CD4-positive, alpha-beta T cell (primary cell): ENCODE results near the gene HMCN2. TPM values are rescaled to one million over a fixed set of nuclear protein-coding genes. Genes with fewer than 3 reads are reported as not detected.

Experiments used
- ATAC-seq: fragments of 200-7000 bp; cut with Tn5 transposase; one replicate; pipeline ENCODE4 v1.10.0; 2022; ENCODE audit warnings: mild to moderate bottlenecking; ENCODE audit not compliant: poor library complexity
- CTCF ChIA-PET: fragments of 350-600 bp; sonication (Branson Sonifier 250); formaldehyde crosslinking; loops from one replicate; lab custom pipeline; 2021; ENCODE audit warnings: antibody characterized with exemption, inconsistent platforms; lab: Charles Lee
- POLR2A ChIA-PET: fragments of 350-600 bp; sonication (Branson Sonifier 250); formaldehyde crosslinking; loops from one replicate; lab custom pipeline; 2021; ENCODE audit warnings: antibody characterized with exemption, inconsistent platforms; lab: Charles Lee
- DNase-seq, 14 experiments: peaks; one replicate each; pipeline ENCODE4 v3.0.0-alpha.2; 2013 to 2020; ENCODE audit warnings: mixed read lengths in 2 of 14
- H3K27ac ChIP-seq, 2 donors: one replicate each; pipeline versions ENCODE4 v1.5.1 to v1.7.0; 2013; ENCODE audit warnings: low read length in 2 of 2, low read depth in 1 of 2, mild to moderate bottlenecking in 1 of 2
- H3K27me3 ChIP-seq, 2 experiments: 1 replicate in 1 of 2; 2 replicates in 1 of 2; pipeline versions ENCODE4 v1.6.1 to v1.7.0; 2013; ENCODE audit warnings: low read length in 2 of 2, control low read depth in 1 of 2, mild to moderate bottlenecking in 1 of 2, moderate library complexity in 1 of 2; ENCODE audit not compliant: insufficient read depth in 2 of 2, control insufficient read depth in 1 of 2
- H3K36me3 ChIP-seq: one replicate; pipeline ENCODE4 v1.6.1; 2013; ENCODE audit warnings: low read length, control low read depth; ENCODE audit not compliant: insufficient read depth
- H3K4me1 ChIP-seq: one replicate; pipeline ENCODE4 v1.6.1; 2013; ENCODE audit warnings: low read length, control low read depth; ENCODE audit not compliant: insufficient read depth
- H3K4me3 ChIP-seq: one replicate; pipeline ENCODE4 v1.5.1; 2013; ENCODE audit warnings: mild to moderate bottlenecking, low read length, moderate library complexity
- H3K9me3 ChIP-seq, 2 experiments: 1 replicate in 1 of 2; 2 replicates in 1 of 2; pipeline versions ENCODE4 v1.6.1 to v1.7.0; 2013; ENCODE audit warnings: low read length in 2 of 2, mild to moderate bottlenecking in 2 of 2, control low read depth in 1 of 2, moderate library complexity in 1 of 2; ENCODE audit not compliant: control insufficient read depth in 1 of 2, insufficient read depth in 1 of 2
- H3K27ac Mint-ChIP-seq: one replicate; pipeline ENCODE4 v1.8.0; 2020; ENCODE audit warnings: mixed read lengths
- H3K27me3 Mint-ChIP-seq: one replicate; pipeline ENCODE4 v1.8.0; 2021; ENCODE audit warnings: mixed read lengths
- H3K36me3 Mint-ChIP-seq: one replicate; pipeline ENCODE4 v1.8.0; 2021; ENCODE audit warnings: low read depth, mixed read lengths
- H3K4me1 Mint-ChIP-seq: one replicate; pipeline ENCODE4 v1.8.0; 2021; ENCODE audit warnings: low read depth, mixed read lengths
- H3K4me3 Mint-ChIP-seq: one replicate; pipeline ENCODE4 v1.8.0; 2020; ENCODE audit warnings: mild to moderate bottlenecking, mixed read lengths
- H3K9me3 Mint-ChIP-seq: one replicate; pipeline ENCODE4 v1.8.0; 2020; ENCODE audit warnings: mixed read lengths
- intact Hi-C, 2 experiments: fragments of 100-400 bp; cut with DNase I in 1 of 2; cut with micrococcal nuclease in 1 of 2; formaldehyde crosslinking; loops; one replicate each; pipeline versions ENCODE4 v1.15.1 to v1.9.0; 2023 to 2025; cut with DNase I, micrococcal nuclease
- total RNA-seq, 174 experiments: library from RNA in 2 of 174; stranded (reverse) in 2 of 174; gene quantifications; one replicate each; pipeline ENCODE4 v1.2.3 and lab custom pipeline; 2021 to 2026
- TF ChIP-seq, protein P1 (sequence below): fragments of 200-600 bp; IDR thresholded peaks from one replicate; pipeline ENCODE4 v1.8.0; 2022; ENCODE audit warnings: antibody characterized with exemption, mild to moderate bottlenecking

Gene HMCN2
- total RNA-seq, 2 experiments from 2014 or later, result not detected

GRCh38 chr9:130394320-130394719 is 128.8 kb downstream of the HMCN2 start:
- H3K4me3 Mint-ChIP-seq, result no peak overlapping the region
- intact Hi-C loops, result no loop called here
- Histone ChIP-seq H3K4me1 (no peaks in the 10 kb centered on the region), H3K36me3 (no peaks in the 10 kb centered on the region), H3K27ac (no peak overlapping the region), H3K27me3 (no peaks in the 10 kb centered on the region), H3K4me3 (no peak overlapping the region), H3K9me3 (no peaks in the 10 kb centered on the region)
- no peaks in the 10 kb centered on the region for H3K36me3 Mint-ChIP-seq
- H3K27ac Mint-ChIP-seq, result no peak overlapping the region
- CTCF ChIA-PET, result no interaction called here
- ATAC-seq (no peak), DNase-seq (no peak)
- H3K9me3 Mint-ChIP-seq, result no peaks in the 10 kb centered on the region
- POLR2A ChIA-PET, result no interaction called here
- TF ChIP-seq, protein P1, sequence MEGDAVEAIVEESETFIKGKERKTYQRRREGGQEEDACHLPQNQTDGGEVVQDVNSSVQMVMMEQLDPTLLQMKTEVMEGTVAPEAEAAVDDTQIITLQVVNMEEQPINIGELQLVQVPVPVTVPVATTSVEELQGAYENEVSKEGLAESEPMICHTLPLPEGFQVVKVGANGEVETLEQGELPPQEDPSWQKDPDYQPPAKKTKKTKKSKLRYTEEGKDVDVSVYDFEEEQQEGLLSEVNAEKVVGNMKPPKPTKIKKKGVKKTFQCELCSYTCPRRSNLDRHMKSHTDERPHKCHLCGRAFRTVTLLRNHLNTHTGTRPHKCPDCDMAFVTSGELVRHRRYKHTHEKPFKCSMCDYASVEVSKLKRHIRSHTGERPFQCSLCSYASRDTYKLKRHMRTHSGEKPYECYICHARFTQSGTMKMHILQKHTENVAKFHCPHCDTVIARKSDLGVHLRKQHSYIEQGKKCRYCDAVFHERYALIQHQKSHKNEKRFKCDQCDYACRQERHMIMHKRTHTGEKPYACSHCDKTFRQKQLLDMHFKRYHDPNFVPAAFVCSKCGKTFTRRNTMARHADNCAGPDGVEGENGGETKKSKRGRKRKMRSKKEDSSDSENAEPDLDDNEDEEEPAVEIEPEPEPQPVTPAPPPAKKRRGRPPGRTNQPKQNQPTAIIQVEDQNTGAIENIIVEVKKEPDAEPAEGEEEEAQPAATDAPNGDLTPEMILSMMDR, result no peak
- peaks cover 5% of the 10 kb centered on the region for H3K27me3 Mint-ChIP-seq
- no peaks in the 10 kb centered on the region for H3K4me1 Mint-ChIP-seq

DNA sequence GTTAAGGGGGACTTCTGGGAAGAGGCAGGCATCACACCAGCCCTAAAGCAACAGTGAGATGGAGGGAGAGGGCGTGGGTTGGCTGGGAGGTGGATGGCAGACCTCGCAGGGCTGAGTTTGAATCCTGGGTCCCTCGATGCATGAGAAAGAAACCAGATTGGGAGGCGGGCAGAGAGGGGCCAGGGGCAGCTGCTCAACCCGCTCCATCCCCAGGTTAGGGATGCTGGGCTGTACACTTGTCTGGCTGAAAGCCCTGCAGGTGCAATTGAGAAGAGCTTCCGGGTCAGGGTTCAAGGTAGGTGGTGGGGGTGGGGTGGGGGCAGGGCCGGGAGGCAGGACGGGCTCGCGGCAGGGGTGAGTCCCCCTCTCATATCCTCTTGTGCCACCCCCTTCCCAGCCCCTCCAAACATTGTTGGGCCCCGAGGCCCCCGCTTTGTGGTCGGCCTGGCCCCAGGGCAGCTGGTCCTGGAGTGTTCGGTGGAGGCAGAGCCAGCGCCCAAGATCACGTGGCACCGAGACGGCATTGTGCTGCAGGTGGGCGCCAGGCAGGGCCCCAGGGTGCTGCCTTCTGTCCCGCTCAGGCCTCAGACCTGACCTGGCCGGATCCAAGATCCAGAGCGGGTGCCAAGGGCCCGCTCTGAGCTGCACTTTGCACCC is 129.4 kb downstream of the HMCN2 start:
- H3K9me3 Mint-ChIP-seq, result no peaks in the 10 kb centered on the region
- H3K9me3 ChIP-seq, result no peaks in the 10 kb centered on the region
- peaks cover 5% of the 10 kb centered on the region for H3K27me3 Mint-ChIP-seq
- ATAC-seq (no peak), DNase-seq (no peak)
- no peaks in the 10 kb centered on the region for H3K4me1 Mint-ChIP-seq
- CTCF ChIA-PET, result no interaction called here
- no peaks in the 10 kb centered on the region for H3K27me3 ChIP-seq
- no peak overlapping the region for H3K27ac ChIP-seq
- no peak overlapping the region for H3K4me3 ChIP-seq
- H3K4me3 Mint-ChIP-seq, result no peak overlapping the region
- H3K27ac Mint-ChIP-seq, result no peak overlapping the region
- no peaks in the 10 kb centered on the region for H3K36me3 ChIP-seq
- POLR2A ChIA-PET, result no interaction called here
- no peaks in the 10 kb centered on the region for H3K4me1 ChIP-seq
- intact Hi-C loops, result no loop called here
- TF ChIP-seq, protein P1, result no peak
- H3K36me3 Mint-ChIP-seq, result no peaks in the 10 kb centered on the region

DNA sequence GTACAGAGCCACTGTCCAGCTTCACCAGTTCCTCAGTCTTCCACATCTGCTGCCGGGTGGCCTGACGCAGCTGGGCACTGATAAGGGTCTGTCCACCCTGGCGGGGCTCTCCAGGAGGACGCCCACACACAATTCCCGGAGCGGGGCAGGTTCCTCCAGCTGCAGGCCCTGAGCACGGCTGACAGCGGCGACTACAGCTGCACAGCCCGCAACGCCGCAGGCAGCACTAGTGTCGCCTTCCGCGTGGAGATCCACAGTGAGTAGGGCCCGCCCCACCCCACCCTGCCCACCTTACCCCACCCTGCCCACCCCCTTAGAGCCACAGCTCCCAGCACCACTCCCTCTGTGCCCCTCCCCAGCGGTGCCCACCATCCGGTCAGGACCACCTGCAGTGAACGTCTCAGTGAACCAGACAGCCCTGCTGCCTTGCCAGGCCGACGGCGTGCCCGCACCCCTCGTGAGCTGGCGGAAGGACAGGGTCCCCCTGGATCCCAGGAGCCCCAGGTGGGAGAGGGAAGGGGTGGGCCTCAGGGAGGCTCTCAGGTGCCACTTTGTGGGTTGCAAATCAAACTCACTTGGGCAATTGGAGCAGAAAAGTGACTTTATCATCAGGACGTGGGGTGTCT is 130.4 kb downstream of the HMCN2 start:
- Mint-ChIP-seq H3K4me1 (no peaks in the 10 kb centered on the region), H3K36me3 (no peaks in the 10 kb centered on the region), H3K4me3 (no peak overlapping the region), H3K9me3 (no peaks in the 10 kb centered on the region), H3K27ac (no peak overlapping the region), H3K27me3 (peaks cover 5% of the 10 kb centered on the region)
- TF ChIP-seq, protein P1, result no peak
- DNase-seq (no peak), ATAC-seq (no peak)
- ChIA-PET POLR2A (no interaction called here), CTCF (no interaction called here)
- Histone ChIP-seq H3K27ac (no peak overlapping the region), H3K27me3 (no peaks in the 10 kb centered on the region), H3K9me3 (no peaks in the 10 kb centered on the region), H3K36me3 (no peaks in the 10 kb centered on the region), H3K4me3 (no peak overlapping the region), H3K4me1 (no peaks in the 10 kb centered on the region)
- intact Hi-C loops, result no loop called here
